HepG2 (cell line): ENCODE data around the gene SOAT2. TPM values are rescaled to one million over a fixed set of nuclear protein-coding genes. Genes with fewer than 3 reads are reported as not detected.

Source experiments
- ARHGAP35 ChIP-seq: sonication (generic); formaldehyde crosslinking; IDR thresholded peaks from 2 replicates; pipeline ENCODE4 v1.9.0; 2022; ENCODE audit warnings: mild to moderate bottlenecking, inconsistent platforms, moderate library complexity, missing genetic modification reagents, borderline replicate concordance
- ATF7-NPFF ChIP-seq: sonication (generic); formaldehyde crosslinking; IDR thresholded peaks from 2 replicates; pipeline ENCODE4 v1.8.1; 2023; ENCODE audit warnings: mild to moderate bottlenecking, low read depth, missing genetic modification reagents, moderate library complexity
- CREM ChIP-seq, 2 experiments: sonication (generic) in 1 of 2; formaldehyde crosslinking in 1 of 2; IDR thresholded peaks; 2 replicates each; pipeline versions ENCODE4 v1.4.0 to v1.6.1; 2016 to 2020; ENCODE audit warnings: antibody characterized with exemption in 1 of 2, mild to moderate bottlenecking in 1 of 2, missing genetic modification reagents in 1 of 2
- ETV5 ChIP-seq: IDR thresholded peaks from 2 replicates; pipeline ENCODE4 v1.6.1; 2018; ENCODE audit warnings: missing biosample characterization, missing genetic modification reagents, inconsistent platforms, borderline replicate concordance
- GATA4 ChIP-seq: sonication (generic); IDR thresholded peaks from 2 replicates; pipeline ENCODE4 v1.6.1; 2016; ENCODE audit warnings: antibody characterized with exemption, low read depth, borderline replicate concordance
- GATAD2A ChIP-seq: IDR thresholded peaks from 2 replicates; pipeline ENCODE4 v1.6.1; 2016
- KDM3A ChIP-seq: IDR thresholded peaks from 2 replicates; pipeline ENCODE4 v1.6.1; 2018; ENCODE audit warnings: low read depth, missing compliant biosample characterization
- KDM4B ChIP-seq: sonication (generic); formaldehyde crosslinking; IDR thresholded peaks from 2 replicates; pipeline ENCODE4 v1.4.0; 2020; ENCODE audit warnings: missing genetic modification reagents
- NCOA1 ChIP-seq: sonication (generic); formaldehyde crosslinking; IDR thresholded peaks from 2 replicates; pipeline ENCODE4 v1.9.0; 2021; ENCODE audit warnings: missing genetic modification reagents
- NR2F6 ChIP-seq, 2 experiments: IDR thresholded peaks; 2 replicates each; pipeline ENCODE4 v1.6.1; 2016; ENCODE audit warnings: antibody characterized with exemption in 1 of 2, mild to moderate bottlenecking in 1 of 2
- RFX1 ChIP-seq: fragments of 450-650 bp; IDR thresholded peaks from 2 replicates; pipeline ENCODE4 v1.6.1; 2017
- SMARCE1 ChIP-seq: fragments of 450-650 bp; IDR thresholded peaks from 2 replicates; pipeline ENCODE4 v1.6.1; 2017; ENCODE audit warnings: borderline replicate concordance
- SOX5 ChIP-seq: IDR thresholded peaks from 2 replicates; pipeline ENCODE4 v1.6.1; 2016; ENCODE audit warnings: borderline replicate concordance
- TARDBP ChIP-seq: sonication (generic); formaldehyde crosslinking; IDR thresholded peaks from 2 replicates; pipeline ENCODE4 v1.8.0; 2022; ENCODE audit warnings: mild to moderate bottlenecking, missing genetic modification reagents
- TCF7L2 ChIP-seq: IDR thresholded peaks from 2 replicates; pipeline ENCODE4 v1.6.1; 2011; ENCODE audit warnings: mild to moderate bottlenecking, low read depth, low read length, moderate library complexity
- U2AF2 ChIP-seq: fragments of 200-400 bp; formaldehyde crosslinking; IDR thresholded peaks from 2 replicates; pipeline ENCODE4 v1.6.1; 2017; ENCODE audit warnings: low read depth, mild to moderate bottlenecking, low read length
- ZFP36L1 ChIP-seq: sonication (generic); formaldehyde crosslinking; IDR thresholded peaks from 2 replicates; pipeline ENCODE4 v1.8.0; 2022; ENCODE audit warnings: mild to moderate bottlenecking, missing genetic modification reagents, moderate library complexity
- ZFP82 ChIP-seq: sonication (generic); formaldehyde crosslinking; IDR thresholded peaks from 2 replicates; pipeline ENCODE4 v1.5.1; 2020; ENCODE audit warnings: mild to moderate bottlenecking, missing genetic modification reagents, borderline replicate concordance
- ZNF138 ChIP-seq: sonication (generic); formaldehyde crosslinking; IDR thresholded peaks from 2 replicates; pipeline ENCODE4 v1.5.0; 2020; ENCODE audit warnings: mild to moderate bottlenecking, low read depth, missing genetic modification reagents
- ZNF761 ChIP-seq: sonication (generic); formaldehyde crosslinking; conservative IDR thresholded peaks from 2 replicates; pipeline ENCODE4 v1.4.0; 2020; ENCODE audit warnings: mild to moderate bottlenecking, missing genetic modification reagents
- ZNF878 ChIP-seq: sonication (generic); formaldehyde crosslinking; IDR thresholded peaks from 2 replicates; pipeline ENCODE4 v1.8.1; 2023; ENCODE audit warnings: mild to moderate bottlenecking, missing genetic modification reagents, moderate library complexity
- polyA plus RNA-seq, 8 experiments: library from polyadenylated mRNA; depleted of rRNA in 3 of 8; stranded (reverse) in 7 of 8; unstranded in 1 of 8; fragments of >200 nt; fragmentation: Illumina TruSeq in 4 of 8; extraction: Trizol in 4 of 8; gene quantifications; 2 replicates each; pipeline versions ENCODE4 v1.2.1 to v1.2.3, GENCODE V29; 2011 to 2016; ENCODE audit warnings: low read depth in 4 of 8, missing spikeins in 1 of 8, mixed read lengths in 1 of 8; ENCODE audit not compliant: insufficient read depth in 1 of 8
- total RNA-seq, 5 experiments: library from RNA; depleted of rRNA; stranded (reverse); fragments of >200 nt; fragmentation: Illumina TruSeq; extraction: Trizol; gene quantifications; 2 replicates each; pipeline ENCODE4 v1.2.3, GENCODE V29; 2016; ENCODE audit warnings: low read depth in 1 of 5
- TF ChIP-seq, protein P1 (sequence below): sonication (generic); formaldehyde crosslinking; IDR thresholded peaks from 2 replicates; pipeline ENCODE4 v1.4.0; 2020; ENCODE audit warnings: missing genetic modification reagents
- TF ChIP-seq, protein P2 (sequence below): sonication (generic); formaldehyde crosslinking; IDR thresholded peaks from 2 replicates; pipeline ENCODE4 v1.4.0; 2020; ENCODE audit warnings: low read depth, mild to moderate bottlenecking, missing genetic modification reagents

Gene SOAT2
- total and polyA plus RNA-seq, 2 of the 13 experiments (the other 11 are each of a cell fraction or from before 2014, with no cell fraction given): 14.9 to 108 TPM

DNA sequence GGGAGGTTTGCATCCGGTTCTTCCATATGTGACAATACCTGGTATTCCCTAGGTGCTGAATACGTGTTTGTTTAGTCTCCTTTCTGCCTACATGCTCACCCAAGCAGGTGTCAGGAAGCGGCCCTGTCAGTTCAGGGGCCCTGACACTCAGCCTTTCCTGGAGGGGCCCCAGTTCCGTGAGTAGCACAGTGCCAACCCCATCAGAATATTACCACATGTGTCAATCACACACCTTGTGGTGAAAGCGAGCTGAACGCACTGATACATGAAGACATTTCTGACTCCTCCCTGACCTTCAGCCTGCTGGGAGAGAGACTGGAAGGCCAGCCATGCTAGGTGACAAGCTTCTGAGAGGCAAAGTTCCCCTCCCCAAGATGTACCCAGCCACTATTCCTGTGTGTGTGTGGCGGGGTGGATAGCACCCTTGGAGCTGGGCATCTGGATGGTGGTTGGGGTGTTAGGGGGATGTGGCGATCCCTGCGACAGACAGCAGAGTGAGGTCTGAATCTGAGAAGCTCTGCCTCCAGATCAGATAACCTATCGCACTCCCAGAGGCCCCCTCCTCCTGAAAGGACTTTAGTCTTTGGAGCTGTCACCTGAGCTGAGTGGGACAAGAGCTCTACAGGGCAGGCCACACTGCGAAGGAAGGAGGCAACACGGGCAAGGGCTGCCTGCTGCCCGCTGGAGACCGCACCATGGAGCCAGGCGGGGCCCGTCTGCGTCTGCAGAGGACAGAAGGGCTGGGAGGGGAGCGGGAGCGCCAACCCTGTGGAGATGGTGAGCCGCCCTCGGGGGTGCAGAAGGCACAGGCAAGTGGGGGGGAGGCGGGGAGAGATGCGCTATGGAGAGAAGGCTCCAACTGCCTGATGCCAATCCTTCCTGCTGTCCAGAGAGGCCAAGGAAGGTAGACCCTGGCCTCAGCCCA, at the start of gene SOAT2 (continued):
- TF ChIP-seq, protein P1, sequence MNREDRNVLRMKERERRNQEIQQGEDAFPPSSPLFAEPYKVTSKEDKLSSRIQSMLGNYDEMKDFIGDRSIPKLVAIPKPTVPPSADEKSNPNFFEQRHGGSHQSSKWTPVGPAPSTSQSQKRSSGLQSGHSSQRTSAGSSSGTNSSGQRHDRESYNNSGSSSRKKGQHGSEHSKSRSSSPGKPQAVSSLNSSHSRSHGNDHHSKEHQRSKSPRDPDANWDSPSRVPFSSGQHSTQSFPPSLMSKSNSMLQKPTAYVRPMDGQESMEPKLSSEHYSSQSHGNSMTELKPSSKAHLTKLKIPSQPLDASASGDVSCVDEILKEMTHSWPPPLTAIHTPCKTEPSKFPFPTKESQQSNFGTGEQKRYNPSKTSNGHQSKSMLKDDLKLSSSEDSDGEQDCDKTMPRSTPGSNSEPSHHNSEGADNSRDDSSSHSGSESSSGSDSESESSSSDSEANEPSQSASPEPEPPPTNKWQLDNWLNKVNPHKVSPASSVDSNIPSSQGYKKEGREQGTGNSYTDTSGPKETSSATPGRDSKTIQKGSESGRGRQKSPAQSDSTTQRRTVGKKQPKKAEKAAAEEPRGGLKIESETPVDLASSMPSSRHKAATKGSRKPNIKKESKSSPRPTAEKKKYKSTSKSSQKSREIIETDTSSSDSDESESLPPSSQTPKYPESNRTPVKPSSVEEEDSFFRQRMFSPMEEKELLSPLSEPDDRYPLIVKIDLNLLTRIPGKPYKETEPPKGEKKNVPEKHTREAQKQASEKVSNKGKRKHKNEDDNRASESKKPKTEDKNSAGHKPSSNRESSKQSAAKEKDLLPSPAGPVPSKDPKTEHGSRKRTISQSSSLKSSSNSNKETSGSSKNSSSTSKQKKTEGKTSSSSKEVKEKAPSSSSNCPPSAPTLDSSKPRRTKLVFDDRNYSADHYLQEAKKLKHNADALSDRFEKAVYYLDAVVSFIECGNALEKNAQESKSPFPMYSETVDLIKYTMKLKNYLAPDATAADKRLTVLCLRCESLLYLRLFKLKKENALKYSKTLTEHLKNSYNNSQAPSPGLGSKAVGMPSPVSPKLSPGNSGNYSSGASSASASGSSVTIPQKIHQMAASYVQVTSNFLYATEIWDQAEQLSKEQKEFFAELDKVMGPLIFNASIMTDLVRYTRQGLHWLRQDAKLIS: no peak
- TF ChIP-seq GATA4: peak; percentile 34; the same call in 1 of the 2 replicates
- 0 out of 2 replicates have a peak, but pooled peaks have one; percentile 54 for TF ChIP-seq NCOA1
- peak; percentile 79 for TF ChIP-seq NR2F6 (IDR thresholded peaks at IDR 0.05)
- TF ChIP-seq NR2F6 (CRISPR knock-in tag; IDR thresholded peaks at IDR 0.05): peak; percentile 68
- peak; percentile 72; the same call in 1 of the 2 replicates for TF ChIP-seq ATF7-NPFF (CRISPR knock-in tag)
- no peak for TF ChIP-seq RFX1
- TF ChIP-seq SMARCE1: no peak
- no peak for TF ChIP-seq ZNF138 (CRISPR knock-in tag)
- TF ChIP-seq, protein P2, sequence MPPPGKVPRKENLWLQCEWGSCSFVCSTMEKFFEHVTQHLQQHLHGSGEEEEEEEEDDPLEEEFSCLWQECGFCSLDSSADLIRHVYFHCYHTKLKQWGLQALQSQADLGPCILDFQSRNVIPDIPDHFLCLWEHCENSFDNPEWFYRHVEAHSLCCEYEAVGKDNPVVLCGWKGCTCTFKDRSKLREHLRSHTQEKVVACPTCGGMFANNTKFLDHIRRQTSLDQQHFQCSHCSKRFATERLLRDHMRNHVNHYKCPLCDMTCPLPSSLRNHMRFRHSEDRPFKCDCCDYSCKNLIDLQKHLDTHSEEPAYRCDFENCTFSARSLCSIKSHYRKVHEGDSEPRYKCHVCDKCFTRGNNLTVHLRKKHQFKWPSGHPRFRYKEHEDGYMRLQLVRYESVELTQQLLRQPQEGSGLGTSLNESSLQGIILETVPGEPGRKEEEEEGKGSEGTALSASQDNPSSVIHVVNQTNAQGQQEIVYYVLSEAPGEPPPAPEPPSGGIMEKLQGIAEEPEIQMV (CRISPR knock-in tag): peak; percentile 13; the same call in 1 of the 2 replicates
- TF ChIP-seq ARHGAP35 (CRISPR knock-in tag): no peak
- peak; percentile 35; the same call in 1 of the 2 replicates for TF ChIP-seq SOX5 (CRISPR knock-in tag)
- TF ChIP-seq KDM4B (CRISPR knock-in tag): no peak
- 0 out of 2 replicates have a peak, but pooled peaks have one; percentile 9 for TF ChIP-seq TARDBP (CRISPR knock-in tag)
- peak; percentile 64; the same call in 1 of the 2 replicates for TF ChIP-seq ETV5
- TF ChIP-seq U2AF2: no peak; the same call in 1 of the 2 replicates
- peak; percentile 72; the same call in 1 of the 2 replicates for TF ChIP-seq ZNF761 (CRISPR knock-in tag)
- TF ChIP-seq GATAD2A (CRISPR knock-in tag): peak; percentile 55; the same call in 1 of the 2 replicates
- TF ChIP-seq ZNF878 (CRISPR knock-in tag): peak; percentile 71; the same call in 1 of the 2 replicates
- TF ChIP-seq ZFP82 (CRISPR knock-in tag): no peak
- TF ChIP-seq ZFP36L1 (CRISPR knock-in tag): no peak; the same call in 1 of the 2 replicates
- TF ChIP-seq TCF7L2: no peak
- TF ChIP-seq KDM3A (CRISPR knock-in tag): 0 out of 2 replicates have a peak, but pooled peaks have one; percentile 35
- no peak for TF ChIP-seq CREM (IDR thresholded peaks at IDR 0.05)
- no peak for TF ChIP-seq CREM (CRISPR knock-in tag; IDR thresholded peaks at IDR 0.05)
